ENCODE results near the gene ESRRA. TPM values are rescaled to one million over a fixed set of nuclear protein-coding genes. Genes with fewer than 3 reads are reported as not detected.

The ESRRA gene
- total and polyA plus RNA-seq, 2 of the 13 experiments (the other 11 are each of a cell fraction or from before 2014, with no cell fraction given) = 18.1 to 36.3 TPM

- TF ChIP-seq ZNF326 (CRISPR knock-in tag; IDR thresholded peaks at IDR 0.05; ENCODE audit: borderline replicate concordance) (no peak), ESRRA (CRISPR knock-in tag; IDR thresholded peaks at IDR 0.05; ENCODE audit: low read depth) (peak; percentile 56; the same call in 1 of the 2 replicates), ZNF501 (CRISPR knock-in tag; IDR thresholded peaks at IDR 0.05) (peak; percentile 84), ZNF496 (CRISPR knock-in tag; IDR thresholded peaks at IDR 0.05; ENCODE audit: insufficient replicate concordance) (no peak), TP53 (CRISPR knock-in tag; conservative IDR thresholded peaks at IDR 0.05) (0 out of 2 replicates have a peak, but pooled peaks have one; percentile 60), MYPOP (CRISPR knock-in tag; IDR thresholded peaks at IDR 0.05) (0 out of 2 replicates have a peak, but pooled peaks have one; percentile 49), ZNF770 (CRISPR knock-in tag; IDR thresholded peaks at IDR 0.05) (0 out of 2 replicates have a peak, but pooled peaks have one; percentile 40), HOXA3 (CRISPR knock-in tag; IDR thresholded peaks at IDR 0.05) (peak; percentile 50; the same call in 1 of the 2 replicates), FOSL1 (CRISPR knock-in tag; IDR thresholded peaks at IDR 0.05; ENCODE audit: borderline replicate concordance) (no peak), EED (CRISPR knock-in tag; IDR thresholded peaks at IDR 0.05) (peak; percentile 42; the same call in 1 of the 2 replicates), ZNF510 (CRISPR knock-in tag; IDR thresholded peaks at IDR 0.05; ENCODE audit: low read depth) (0 out of 2 replicates have a peak, but pooled peaks have one; percentile 74), ARNT2 (CRISPR knock-in tag; IDR thresholded peaks at IDR 0.05; ENCODE audit: low read depth) (peak; percentile 87), ZNF318 (CRISPR knock-in tag; IDR thresholded peaks at IDR 0.05) (peak; percentile 95), ZNF841 (CRISPR knock-in tag; IDR thresholded peaks at IDR 0.05; ENCODE audit: borderline replicate concordance) (no peak), SRSF4 (IDR thresholded peaks at IDR 0.05; ENCODE audit: low read depth, low read length, poor library complexity, severe bottlenecking) (no peak), SAP130 (CRISPR knock-in tag; IDR thresholded peaks at IDR 0.05; ENCODE audit: low read depth) (peak; percentile 61), MEIS1 (CRISPR knock-in tag; IDR thresholded peaks at IDR 0.05; ENCODE audit: borderline replicate concordance) (peak; percentile 61; the same call in 1 of the 2 replicates)
These were observed 12.8 kb downstream of the ESRRA start, which contains the start of gene PRDX5 (continued) for GRCh38 chr11:64317961-64318765.
